SK-N-SH (cell line): ENCODE measurements around the gene SPOCK3. TPM values are rescaled to one million over a fixed set of nuclear protein-coding genes. Genes with fewer than 3 reads are reported as not detected.

Source experiments
- CTCF ChIA-PET: fragments of 300-600, 350-600 bp; formaldehyde crosslinking; extraction: SDS; loops from one replicate; lab custom pipeline; 2021; lab: Yijun Ruan, JAX
- POLR2A ChIA-PET: fragments of 350-600 bp; sonication (Branson Sonifier 250); formaldehyde crosslinking; extraction: SDS; loops from one replicate; lab custom pipeline; 2020; ENCODE audit warnings: antibody characterized with exemption, inconsistent platforms; lab: Yijun Ruan, JAX
- DNase-seq: peaks from one replicate; pipeline ENCODE4 v3.0.0; 2012
- H2AFZ ChIP-seq: fragments of 200-600 bp; sonication (generic); 2 replicates; pipeline ENCODE4 v1.8.1; 2016; ENCODE audit warnings: antibody characterized with exemption, mild to moderate bottlenecking, low read depth
- H3F3A ChIP-seq: fragments of 200-600 bp; sonication (generic); replicated peaks from 2 replicates; pipeline ENCODE3; 2016; ENCODE audit warnings: antibody characterized with exemption, mild to moderate bottlenecking; ENCODE audit not compliant: insufficient read depth
- H3K27ac ChIP-seq, 2 experiments: fragments of 200-500 bp in 1 of 2; fragments of 200-600 bp in 1 of 2; sonication (Bioruptor generic) in 1 of 2; sonication (generic), shearing (Covaris generic) in 1 of 2; 2 replicates each; pipeline versions ENCODE4 v1.5.1 to v1.6.1; 2014 to 2016; ENCODE audit warnings: low read depth in 2 of 2, inconsistent platforms in 1 of 2, low read length in 1 of 2, mild to moderate bottlenecking in 1 of 2, mixed read lengths in 1 of 2
- H3K27me3 ChIP-seq: fragments of 200-600 bp; sonication (generic), shearing (Covaris generic); 2 replicates; pipeline ENCODE4 v1.6.1; 2016; ENCODE audit warnings: mixed run types; ENCODE audit not compliant: insufficient read depth
- H3K36me3 ChIP-seq, 2 experiments: fragments of 200-500 bp in 1 of 2; fragments of 200-600 bp in 1 of 2; sonication (Bioruptor generic) in 1 of 2; sonication (generic) in 1 of 2; replicated peaks in 1 of 2; 2 replicates each; pipeline versions ENCODE3 to v1.5.1; 2014 to 2016; ENCODE audit warnings: low read length in 1 of 2, mild to moderate bottlenecking in 1 of 2; ENCODE audit not compliant: insufficient read depth in 2 of 2, control insufficient read depth in 1 of 2
- H3K4me1 ChIP-seq, 2 experiments: fragments of 200-500 bp in 1 of 2; fragments of 200-600 bp in 1 of 2; sonication (Bioruptor generic) in 1 of 2; sonication (generic), shearing (Covaris generic) in 1 of 2; 2 replicates each; pipeline versions ENCODE4 v1.5.1 to v1.6.1; 2014 to 2016; ENCODE audit warnings: low read depth in 1 of 2, low read length in 1 of 2, mixed run types in 1 of 2; ENCODE audit not compliant: insufficient read depth in 2 of 2, control insufficient read depth in 1 of 2
- H3K4me2 ChIP-seq: fragments of 200-600 bp; sonication (generic), shearing (Covaris generic); 2 replicates; pipeline ENCODE4 v1.6.1; 2017; ENCODE audit warnings: mixed run types
- H3K4me3 ChIP-seq, 2 experiments: fragments of 200-500 bp in 1 of 2; fragments of 200-600 bp in 1 of 2; sonication (Bioruptor generic) in 1 of 2; sonication (generic), shearing (Covaris generic) in 1 of 2; 2 replicates each; pipeline versions ENCODE4 v1.5.1 to v1.8.1; 2014 to 2016; ENCODE audit warnings: low read depth in 2 of 2, inconsistent platforms in 1 of 2, low read length in 1 of 2, mild to moderate bottlenecking in 1 of 2, mixed read lengths in 1 of 2, moderate library complexity in 1 of 2
- H3K79me2 ChIP-seq: fragments of 200-600 bp; sonication (generic); 2 replicates; pipeline ENCODE4 v1.8.1; 2017; ENCODE audit warnings: mild to moderate bottlenecking; ENCODE audit not compliant: insufficient read depth
- H3K9ac ChIP-seq: fragments of 200-600 bp; sonication (generic); 2 replicates; pipeline ENCODE4 v1.6.1; 2017; ENCODE audit warnings: mixed run types
- H3K9me2 ChIP-seq: fragments of 200-600 bp; sonication (generic); 2 replicates; pipeline ENCODE4 v1.6.1; 2017; ENCODE audit warnings: mixed run types
- H3K9me3 ChIP-seq: fragments of 200-600 bp; sonication (generic); 2 replicates; pipeline ENCODE4 v1.6.1; 2017; ENCODE audit warnings: mixed run types, mild to moderate bottlenecking, moderate library complexity
- H4K20me1 ChIP-seq: fragments of 200-600 bp; sonication (generic); 2 replicates; pipeline ENCODE4 v1.6.1; 2017; ENCODE audit warnings: mild to moderate bottlenecking, mixed run types; ENCODE audit not compliant: insufficient read depth
- CTCF ChIP-seq: fragments of 200-600 bp; sonication (generic); IDR thresholded peaks from 2 replicates; pipeline ENCODE4 v1.6.1; 2017; ENCODE audit warnings: antibody characterized with exemption, mild to moderate bottlenecking, moderate library complexity
- EZH2phosphoT487 ChIP-seq: fragments of 200-600 bp; sonication (generic); IDR thresholded peaks from 2 replicates; pipeline ENCODE4 v1.6.1; 2017; ENCODE audit warnings: low read depth, mixed run types, mild to moderate bottlenecking, antibody characterized with exemption, moderate library complexity, borderline replicate concordance
- FOXJ3 ChIP-seq: sonication (generic); formaldehyde crosslinking; IDR thresholded peaks from 2 replicates; pipeline ENCODE4 v1.5.1; 2020; ENCODE audit warnings: mild to moderate bottlenecking, missing genetic modification reagents
- GABPA ChIP-seq: IDR thresholded peaks from 2 replicates; pipeline ENCODE4 v1.4.0; 2012; ENCODE audit warnings: low read depth, mild to moderate bottlenecking
- IRF3 ChIP-seq: fragments of 150-350 bp; IDR thresholded peaks from 2 replicates; pipeline ENCODE4 v1.6.1; 2016; ENCODE audit warnings: mild to moderate bottlenecking, low read depth, low read length
- MAX ChIP-seq: IDR thresholded peaks from 2 replicates; pipeline ENCODE4 v1.4.0; 2012; ENCODE audit warnings: low read depth
- NFIC ChIP-seq: IDR thresholded peaks from 2 replicates; pipeline ENCODE4 v1.4.0; 2012; ENCODE audit warnings: borderline replicate concordance
- POLR2AphosphoS5 ChIP-seq: IDR thresholded peaks from 2 replicates; pipeline ENCODE4 v1.6.1; 2012; ENCODE audit warnings: low read depth, low read length
- RAD21 ChIP-seq: IDR thresholded peaks from 2 replicates; pipeline ENCODE4 v1.6.1; 2012; ENCODE audit warnings: mild to moderate bottlenecking, low read length
- RCOR1 ChIP-seq: fragments of 150-350 bp; IDR thresholded peaks from 2 replicates; pipeline ENCODE4 v1.6.1; 2017; ENCODE audit warnings: antibody characterized with exemption, low read length
- RXRA ChIP-seq: IDR thresholded peaks from 2 replicates; pipeline ENCODE4 v1.4.0; 2012; ENCODE audit warnings: low read depth, mild to moderate bottlenecking, borderline replicate concordance
- SIN3A ChIP-seq: IDR thresholded peaks from 2 replicates; pipeline ENCODE4 v1.6.1; 2012; ENCODE audit warnings: low read depth, mild to moderate bottlenecking, low read length, moderate library complexity, borderline replicate concordance
- SMC3 ChIP-seq: IDR thresholded peaks from 2 replicates; pipeline ENCODE4 v1.6.1; 2012; ENCODE audit warnings: low read depth, low read length, improper control_type of control experiment
- TAF1 ChIP-seq: IDR thresholded peaks from 2 replicates; pipeline ENCODE4 v1.6.1; 2012; ENCODE audit warnings: low read depth, mild to moderate bottlenecking, low read length, moderate library complexity, borderline replicate concordance
- TCF12 ChIP-seq: IDR thresholded peaks from 2 replicates; pipeline ENCODE4 v1.4.0; 2012
- TEAD4 ChIP-seq: IDR thresholded peaks from 2 replicates; pipeline ENCODE4 v1.4.0; 2012; ENCODE audit warnings: mild to moderate bottlenecking, borderline replicate concordance; ENCODE audit not compliant: insufficient read depth
- USF1 ChIP-seq: IDR thresholded peaks from 2 replicates; pipeline ENCODE4 v1.4.0; 2012; ENCODE audit warnings: low read depth, borderline replicate concordance
- USF2 ChIP-seq: fragments of 150-350 bp; IDR thresholded peaks from 2 replicates; pipeline ENCODE4 v1.6.1; 2017; ENCODE audit warnings: antibody characterized with exemption, low read length, low read depth, borderline replicate concordance
- YY1 ChIP-seq: IDR thresholded peaks from 2 replicates; pipeline ENCODE4 v1.4.0; 2012; ENCODE audit warnings: low read depth, mild to moderate bottlenecking
- polyA plus RNA-seq, 3 experiments: library from polyadenylated mRNA; depleted of rRNA; stranded (reverse); fragments of >200 nt; gene quantifications; 2 replicates each; pipeline ENCODE4 v1.2.3, GENCODE V29; 2012

Gene SPOCK3
- polyA plus RNA-seq, 1 of the 3 experiments (the other 2 are of a cell fraction): not detected

- TF ChIP-seq POLR2AphosphoS5: no peak
- TF ChIP-seq TAF1: no peak
- no peak for TF ChIP-seq IRF3
- TF ChIP-seq USF2: no peak
- no peak for TF ChIP-seq CTCF
- no peak for TF ChIP-seq SIN3A
- TF ChIP-seq NFIC: no peak
- TF ChIP-seq SMC3: no peak
- no peak for TF ChIP-seq EZH2phosphoT487
- TF ChIP-seq RXRA: no peak
- TF ChIP-seq MAX: no peak
- TF ChIP-seq RAD21: no peak
- no peak for TF ChIP-seq GABPA
- no peak for TF ChIP-seq USF1
- no peak for TF ChIP-seq RCOR1
- TF ChIP-seq FOXJ3 (CRISPR knock-in tag): no peak
- no peak for TF ChIP-seq TEAD4
- no peak for TF ChIP-seq YY1
- TF ChIP-seq TCF12: no peak
- Histone ChIP-seq H3F3A (no peaks in the 10 kb centered on the region), H3K9me2 (no peaks in the 10 kb centered on the region), H2AFZ (no peak overlapping the region), H3K4me2 (no peak overlapping the region), H3K27me3 (no peaks in the 10 kb centered on the region), H3K4me1 (no peaks in the 10 kb centered on the region), H3K9me3 (no peaks in the 10 kb centered on the region), H3K27ac (no peak overlapping the region), H3K79me2 (no peaks in the 10 kb centered on the region), H3K9ac (no peak overlapping the region), H4K20me1 (no peaks in the 10 kb centered on the region), H3K36me3 (no peaks in the 10 kb centered on the region), H3K4me3 (no peak overlapping the region)
- POLR2A ChIA-PET: no interaction called here
- DNase-seq: no peak
- CTCF ChIA-PET: no interaction called here
Measured at GRCh38 chr4:166777760-166778159, 456.5 kb downstream of the SPOCK3 start.
